ENCODE measurements around the gene CLEC2L.
A peak's percentile ranks its signal among the peaks of the same experiment; 100 is the strongest.

CLEC2L gene

DNA sequence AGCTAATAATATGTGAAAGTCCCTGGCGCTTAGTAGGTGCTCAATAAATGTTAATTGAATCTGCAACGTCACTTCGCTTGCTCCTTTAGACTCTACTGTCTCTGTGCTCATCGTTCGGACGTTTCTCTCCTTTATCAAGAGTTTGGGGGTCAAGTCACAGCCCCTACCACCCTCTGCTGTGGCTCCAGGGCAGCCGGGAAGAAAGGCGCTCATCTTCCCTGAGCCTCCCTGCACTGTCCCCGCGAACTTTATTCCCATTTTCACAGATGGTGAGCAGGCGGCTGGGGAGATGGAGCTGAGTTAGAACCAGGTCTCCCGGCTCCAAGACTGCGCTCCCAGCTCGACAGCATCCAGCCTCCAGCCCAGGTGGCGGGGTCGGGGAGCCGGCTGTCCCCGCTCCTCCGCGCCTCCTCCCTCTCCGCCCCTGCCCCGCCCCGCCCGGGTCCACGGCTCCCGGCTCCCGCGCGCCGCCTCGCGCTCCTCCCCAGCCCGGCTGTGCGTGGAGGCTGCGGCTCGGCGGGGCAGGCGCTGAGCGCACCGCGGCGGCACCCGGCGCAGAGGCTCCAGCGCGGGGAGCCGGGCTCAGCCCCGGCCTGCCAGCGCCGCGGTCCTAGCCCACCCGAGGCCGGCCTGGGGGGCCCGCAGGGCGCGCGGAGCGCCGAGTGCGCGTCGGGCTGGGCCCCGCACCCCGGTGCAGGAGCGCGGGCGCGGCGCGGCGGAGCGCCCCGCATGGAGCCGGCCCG, at the start of gene CLEC2L:
Gene CLEC2L, plus strand, starts transcription at position 487 of the 743 bp plus-strand sequence. Its CDS starts 243 bp downstream, at position 730.
- no peak for TF ChIP-seq FOXA1 (IDR thresholded peaks at IDR 0.05)
- TF ChIP-seq L3MBTL2 (conservative IDR thresholded peaks at IDR 0.05): no peak
- ChIA-PET POLR2A (no interaction called here), CTCF (interaction anchor here (0.5 kb wide), 1 partner anchor 101 kb away, joined by 4 read pairs; no protein-coding TSS in a partner anchor)
- DNase-seq (ENCODE audit: extremely low spot score): no peak

DNA sequence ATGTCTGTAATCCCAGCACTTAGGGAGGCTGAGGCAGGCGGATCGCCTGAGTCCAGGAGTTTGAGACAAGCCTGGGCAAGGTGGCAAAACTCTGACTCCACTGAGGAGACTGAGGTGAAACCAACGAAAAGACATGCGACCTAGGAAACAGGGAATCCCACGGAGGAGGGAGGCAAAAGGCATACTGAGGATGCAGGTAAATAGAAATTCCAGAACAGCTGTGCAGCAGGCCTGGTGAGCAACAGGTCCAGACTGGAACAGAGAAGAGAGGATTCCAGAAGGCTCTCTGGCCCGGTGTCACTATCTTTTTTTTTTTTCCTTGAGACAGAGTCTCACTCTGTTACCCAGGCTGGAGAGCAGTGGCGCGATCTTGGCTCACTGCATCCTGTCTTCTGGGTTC, 47.3 kb upstream of the CLEC2L start:
- ChIA-PET CTCF (no interaction called here), POLR2A (no interaction called here)
- no peak for DNase-seq (ENCODE audit: extremely low spot score)
- TF ChIP-seq NFRKB (IDR thresholded peaks at IDR 0.05) (no peak), SP1 (IDR thresholded peaks at IDR 0.05) (no peak), ZNF384 (IDR thresholded peaks at IDR 0.05) (no peak), FOXA1 (IDR thresholded peaks at IDR 0.05) (no peak), L3MBTL2 (conservative IDR thresholded peaks at IDR 0.05) (no peak), SUZ12 (IDR thresholded peaks at IDR 0.05) (no peak), HDGF (IDR thresholded peaks at IDR 0.05; ENCODE audit: borderline replicate concordance) (no peak), FOXK2 (IDR thresholded peaks at IDR 0.05) (no peak), FOXM1 (IDR thresholded peaks at IDR 0.05; ENCODE audit: borderline replicate concordance) (no peak), BHLHE40 (IDR thresholded peaks at IDR 0.05; ENCODE audit: borderline replicate concordance) (no peak), LEF1 (IDR thresholded peaks at IDR 0.05; ENCODE audit: borderline replicate concordance) (no peak), ELF4 (IDR thresholded peaks at IDR 0.05) (no peak), ARNT (IDR thresholded peaks at IDR 0.05) (no peak), TARDBP (IDR thresholded peaks at IDR 0.05) (no peak)
- TF ChIP-seq, protein P1, sequence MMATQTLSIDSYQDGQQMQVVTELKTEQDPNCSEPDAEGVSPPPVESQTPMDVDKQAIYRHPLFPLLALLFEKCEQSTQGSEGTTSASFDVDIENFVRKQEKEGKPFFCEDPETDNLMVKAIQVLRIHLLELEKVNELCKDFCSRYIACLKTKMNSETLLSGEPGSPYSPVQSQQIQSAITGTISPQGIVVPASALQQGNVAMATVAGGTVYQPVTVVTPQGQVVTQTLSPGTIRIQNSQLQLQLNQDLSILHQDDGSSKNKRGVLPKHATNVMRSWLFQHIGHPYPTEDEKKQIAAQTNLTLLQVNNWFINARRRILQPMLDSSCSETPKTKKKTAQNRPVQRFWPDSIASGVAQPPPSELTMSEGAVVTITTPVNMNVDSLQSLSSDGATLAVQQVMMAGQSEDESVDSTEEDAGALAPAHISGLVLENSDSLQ (IDR thresholded peaks at IDR 0.05): no peak

DNA sequence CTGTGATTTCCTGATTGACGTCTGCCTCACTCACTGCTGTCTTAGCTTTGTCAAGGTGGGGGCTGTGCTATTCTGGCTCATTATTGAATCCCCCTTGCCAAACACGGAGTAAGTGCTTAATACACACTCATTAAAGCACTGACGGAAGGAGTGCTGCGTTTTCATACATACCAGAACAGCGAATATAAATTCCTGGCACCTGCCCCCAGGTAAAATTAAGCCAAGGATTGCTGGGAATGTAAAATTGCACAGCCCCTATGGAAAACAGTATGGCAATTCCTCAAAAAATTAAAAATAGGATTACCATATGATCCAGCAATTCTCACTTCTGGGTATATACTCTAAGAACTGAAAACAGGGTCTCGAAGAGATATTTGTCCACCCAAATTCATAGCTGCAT, 46.6 kb upstream of the CLEC2L start:
- CTCF ChIA-PET: no interaction called here
- no peak for TF ChIP-seq CTBP1 (IDR thresholded peaks at IDR 0.05; ENCODE audit: borderline replicate concordance)

DNA sequence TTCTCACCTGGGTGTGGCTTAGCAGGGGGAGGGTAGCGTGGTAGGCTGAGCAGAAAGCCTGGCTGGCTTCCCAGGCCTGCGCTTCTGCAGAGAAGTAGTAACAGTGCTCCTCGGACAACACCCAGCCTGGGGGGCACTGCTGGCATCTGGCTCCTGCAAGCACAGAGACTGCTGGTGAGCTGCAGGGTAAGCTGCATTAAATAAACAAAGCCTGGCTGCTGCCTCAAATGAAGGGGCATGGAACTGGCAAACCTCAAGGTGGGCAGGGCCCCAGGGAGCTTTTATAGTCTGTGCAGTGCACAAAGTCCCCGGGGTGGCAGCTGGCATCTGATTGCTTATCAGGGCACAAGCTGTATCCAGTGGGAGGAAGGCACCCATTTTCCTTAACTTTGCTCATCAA, 43.9 kb upstream of the CLEC2L start:
- TF ChIP-seq, protein P1 (IDR thresholded peaks at IDR 0.05): no peak
- TF ChIP-seq FOXM1 (IDR thresholded peaks at IDR 0.05; ENCODE audit: borderline replicate concordance): no peak
- TF ChIP-seq BHLHE40 (IDR thresholded peaks at IDR 0.05; ENCODE audit: borderline replicate concordance): no peak
- TF ChIP-seq SP1 (IDR thresholded peaks at IDR 0.05): no peak
- no peak for TF ChIP-seq ARNT (IDR thresholded peaks at IDR 0.05)
- TF ChIP-seq NFRKB (IDR thresholded peaks at IDR 0.05): no peak
- TF ChIP-seq HDGF (IDR thresholded peaks at IDR 0.05; ENCODE audit: borderline replicate concordance): no peak
- TF ChIP-seq FOXA1 (IDR thresholded peaks at IDR 0.05): no peak
- POLR2A ChIA-PET: no interaction called here
- no peak for DNase-seq (ENCODE audit: extremely low spot score)
- CTCF ChIA-PET: interaction anchor here (0.9 kb wide), 1 partner anchor 20 kb away, joined by 3 read pairs; no protein-coding TSS in a partner anchor

More for the DNA sequence above, 46.6 kb upstream of the CLEC2L start:
- POLR2A ChIA-PET: no interaction called here
- DNase-seq (ENCODE audit: extremely low spot score): no peak

DNA sequence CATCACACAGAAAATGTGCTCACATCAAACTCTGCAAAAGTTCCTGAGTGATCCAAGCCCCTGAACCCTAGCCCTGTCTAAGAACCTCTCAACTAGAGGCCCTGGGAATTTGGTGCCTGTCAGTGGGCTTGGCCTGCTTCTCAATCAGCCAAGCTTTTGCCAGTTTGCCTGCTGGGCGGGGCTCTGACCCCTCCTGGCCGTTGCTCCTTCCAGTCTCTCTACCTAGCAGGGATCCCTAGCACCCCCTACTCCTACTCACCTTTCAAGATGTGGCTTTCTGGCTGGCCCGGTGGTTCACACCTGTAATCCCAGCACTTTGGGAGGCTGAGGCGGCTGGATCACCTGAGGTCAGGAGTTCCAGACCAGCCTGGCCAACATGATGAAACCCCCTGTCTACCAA, 42.1 kb upstream of the CLEC2L start:
- no peak for DNase-seq (ENCODE audit: extremely low spot score)
- ChIA-PET POLR2A (no interaction called here), CTCF (interaction anchor here (0.7 kb wide), 1 partner anchor 497 kb away, joined by 3 read pairs; no protein-coding TSS in a partner anchor)
- no peak for TF ChIP-seq FOXK2 (IDR thresholded peaks at IDR 0.05)
- no peak for TF ChIP-seq BHLHE40 (IDR thresholded peaks at IDR 0.05; ENCODE audit: borderline replicate concordance)
- TF ChIP-seq HDGF (IDR thresholded peaks at IDR 0.05; ENCODE audit: borderline replicate concordance): no peak
- TF ChIP-seq SP1 (IDR thresholded peaks at IDR 0.05): no peak
- no peak for TF ChIP-seq SUZ12 (IDR thresholded peaks at IDR 0.05)
- TF ChIP-seq LEF1 (IDR thresholded peaks at IDR 0.05; ENCODE audit: borderline replicate concordance): no peak
- TF ChIP-seq FOXA1 (IDR thresholded peaks at IDR 0.05): no peak
- no peak for TF ChIP-seq ELF4 (IDR thresholded peaks at IDR 0.05)
- TF ChIP-seq ZNF384 (IDR thresholded peaks at IDR 0.05): no peak
- no peak for TF ChIP-seq FOXM1 (IDR thresholded peaks at IDR 0.05; ENCODE audit: borderline replicate concordance)
- no peak for TF ChIP-seq ARNT (IDR thresholded peaks at IDR 0.05)
- TF ChIP-seq L3MBTL2 (conservative IDR thresholded peaks at IDR 0.05): no peak
- no peak for TF ChIP-seq TARDBP (IDR thresholded peaks at IDR 0.05)
- TF ChIP-seq CTBP1 (IDR thresholded peaks at IDR 0.05; ENCODE audit: borderline replicate concordance): no peak

DNA sequence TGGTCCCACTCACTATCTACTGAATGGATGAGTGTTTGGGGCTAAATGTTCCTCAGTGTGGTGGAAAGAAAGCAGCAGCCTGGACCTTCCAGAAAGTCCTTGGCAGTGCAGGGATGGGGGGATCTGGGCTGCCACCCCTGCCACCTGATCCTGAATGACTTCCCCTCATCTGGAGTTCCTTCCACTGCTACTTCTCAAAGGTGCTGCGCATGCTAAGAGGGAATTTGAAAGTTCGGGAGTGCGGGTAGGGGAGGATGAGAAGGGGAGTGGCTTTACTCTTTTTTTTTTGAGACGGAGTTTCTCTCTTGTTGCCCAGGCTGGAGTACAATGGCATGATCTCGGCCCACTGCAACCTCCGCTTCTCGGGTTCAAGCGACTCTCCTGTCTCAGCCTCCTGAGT, 41.4 kb upstream of the CLEC2L start:
- DNase-seq (ENCODE audit: extremely low spot score): no peak
- TF ChIP-seq HDGF (IDR thresholded peaks at IDR 0.05; ENCODE audit: borderline replicate concordance) (0 out of 2 replicates have a peak, but pooled peaks have one; percentile 27), ZNF384 (IDR thresholded peaks at IDR 0.05) (no peak), LEF1 (IDR thresholded peaks at IDR 0.05; ENCODE audit: borderline replicate concordance) (no peak)
- POLR2A ChIA-PET: interaction anchor here (1.1 kb wide), 1 partner anchor 13 kb away, joined by 3 read pairs; no protein-coding TSS in a partner anchor
- CTCF ChIA-PET: interaction anchor here (0.8 to 2.0 kb wide), 2 partner anchors 21 to 48 kb away, joined by 3 to 13 read pairs; no protein-coding TSS in a partner anchor
